NCI-H748 (cell line): Measurements from ENCODE around the gene IRF2BP2.

Experiments used
- DNase-seq: peaks from one replicate; lab custom pipeline; 2025; ENCODE audit not compliant: unreplicated experiment; lab: John Stamatoyannopoulos, UW

IRF2BP2 gene

GRCh38 chr1:234585330-234586055, 24.5 kb downstream of the IRF2BP2 start:
- no peak for DNase-seq

GRCh38 chr1:234584926-234585325, 25.1 kb downstream of the IRF2BP2 start:
- peak; percentile 62 for DNase-seq

- DNase-seq: no peak
These were observed 25.6 kb downstream of the IRF2BP2 start for GRCh38 chr1:234584420-234584805.

- no peak for DNase-seq
These were observed 26.1 kb downstream of the IRF2BP2 start for GRCh38 chr1:234583755-234584419.

- DNase-seq: no peak
These were observed 27.2 kb downstream of the IRF2BP2 start for GRCh38 chr1:234582681-234583301.

GRCh38 chr1:234582186-234582585, 27.8 kb downstream of the IRF2BP2 start:
- no peak for DNase-seq

- DNase-seq: no peak
These were observed 28.8 kb downstream of the IRF2BP2 start for GRCh38 chr1:234581063-234581714.

- no peak for DNase-seq
These were observed 30.0 kb downstream of the IRF2BP2 start for GRCh38 chr1:234579967-234580366.

GRCh38 chr1:234578735-234579134, 31.2 kb downstream of the IRF2BP2 start:
- DNase-seq: no peak

GRCh38 chr1:234578087-234578486, 31.9 kb downstream of the IRF2BP2 start:
- DNase-seq: no peak

GRCh38 chr1:234573711-234574299, 36.2 kb downstream of the IRF2BP2 start:
- DNase-seq: no peak

GRCh38 chr1:234572966-234573365, 37.0 kb downstream of the IRF2BP2 start:
- DNase-seq: no peak

- no peak for DNase-seq
These were observed 38.3 kb downstream of the IRF2BP2 start for GRCh38 chr1:234571702-234572101.

- DNase-seq: peak; percentile 47
These were observed 39.5 kb downstream of the IRF2BP2 start for GRCh38 chr1:234570329-234571120.

GRCh38 chr1:234568345-234568744, 41.6 kb downstream of the IRF2BP2 start:
- DNase-seq: no peak

GRCh38 chr1:234565132-234565531, 44.8 kb downstream of the IRF2BP2 start:
- DNase-seq: no peak

- DNase-seq: no peak
These were observed 45.6 kb downstream of the IRF2BP2 start for GRCh38 chr1:234564035-234565029.

GRCh38 chr1:234562334-234562733, 47.6 kb downstream of the IRF2BP2 start:
- no peak for DNase-seq

- DNase-seq: no peak
These were observed 48.7 kb downstream of the IRF2BP2 start for GRCh38 chr1:234561319-234561718.
